ENCODE data around the gene MRC2.

MRC2 gene

GRCh38 chr17:62668091-62668804 is 40.8 kb downstream of the MRC2 start:
- no peak for DNase-seq
- TF ChIP-seq CTCF (IDR thresholded peaks at IDR 0.05; ENCODE audit: low read depth, low read length, missing control alignments) = no peak
- Histone ChIP-seq H3K27me3 (replicated peaks) (no peaks in the 10 kb centered on the region), H3K27ac (no peak overlapping the region), H3K4me3 (ENCODE audit: low read depth, low read length) (no peak overlapping the region), H3K36me3 (replicated peaks) (peaks cover 82% of the 10 kb centered on the region)
- in situ Hi-C loops (cut with HindIII; ENCODE audit: low pct_ligation_motif_present, low sequenced_read_pairs) = no loop called here

- DNase-seq = no peak
- peaks cover 90% of the 10 kb centered on the region for H3K36me3 ChIP-seq (replicated peaks)
- H3K4me3 ChIP-seq (ENCODE audit: low read depth, low read length) = no peak overlapping the region
- in situ Hi-C loops (cut with HindIII; ENCODE audit: low pct_ligation_motif_present, low sequenced_read_pairs) = no loop called here
- no peak overlapping the region for H3K27ac ChIP-seq
- H3K27me3 ChIP-seq (replicated peaks) = no peaks in the 10 kb centered on the region
- no peak for TF ChIP-seq CTCF (IDR thresholded peaks at IDR 0.05; ENCODE audit: low read depth, low read length, missing control alignments)
Measured at GRCh38 chr17:62670202-62670821, 42.8 kb downstream of the MRC2 start.

GRCh38 chr17:62671553-62671952 is 44.1 kb downstream of the MRC2 start:
- TF ChIP-seq CTCF (IDR thresholded peaks at IDR 0.05; ENCODE audit: low read depth, low read length, missing control alignments) = no peak
- Histone ChIP-seq H3K4me3 (ENCODE audit: low read depth, low read length) (no peak overlapping the region), H3K36me3 (replicated peaks) (peaks cover 93% of the 10 kb centered on the region), H3K27me3 (replicated peaks) (no peaks in the 10 kb centered on the region), H3K27ac (no peak overlapping the region)
- no peak for DNase-seq
- in situ Hi-C loops (cut with HindIII; ENCODE audit: low pct_ligation_motif_present, low sequenced_read_pairs) = no loop called here

- in situ Hi-C loops (cut with HindIII; ENCODE audit: low pct_ligation_motif_present, low sequenced_read_pairs) = no loop called here
- H3K36me3 ChIP-seq (replicated peaks) = peaks cover 92% of the 10 kb centered on the region
- no peak overlapping the region for H3K27ac ChIP-seq
- no peak for TF ChIP-seq CTCF (IDR thresholded peaks at IDR 0.05; ENCODE audit: low read depth, low read length, missing control alignments)
- DNase-seq = no peak
- no peaks in the 10 kb centered on the region for H3K27me3 ChIP-seq (replicated peaks)
- no peak overlapping the region for H3K4me3 ChIP-seq (ENCODE audit: low read depth, low read length)
Measured at GRCh38 chr17:62672957-62673356, 45.5 kb downstream of the MRC2 start.

- peaks cover 94% of the 10 kb centered on the region for H3K36me3 ChIP-seq (replicated peaks)
- no peak for DNase-seq
- H3K4me3 ChIP-seq (ENCODE audit: low read depth, low read length) = no peak overlapping the region
- in situ Hi-C loops (cut with HindIII; ENCODE audit: low pct_ligation_motif_present, low sequenced_read_pairs) = no loop called here
- TF ChIP-seq CTCF (IDR thresholded peaks at IDR 0.05; ENCODE audit: low read depth, low read length, missing control alignments) = no peak
- H3K27me3 ChIP-seq (replicated peaks) = no peaks in the 10 kb centered on the region
- H3K27ac ChIP-seq = no peak overlapping the region
Measured at GRCh38 chr17:62673614-62674362, 46.3 kb downstream of the MRC2 start.

Data from brain microvascular endothelial cell (primary cell).